OCI-LY3 (cell line): ENCODE results near the gene U2SURP.

Experiments used
- EZH2phosphoT487 ChIP-seq: fragments of 200-600 bp; shearing (Covaris generic); IDR thresholded peaks from 2 replicates; pipeline ENCODE4 v1.6.1; 2018; ENCODE audit warnings: antibody characterized with exemption, mixed run types, low read depth
- TF ChIP-seq, protein P1 (sequence below): fragments of 200-600, 300-600 bp; sonication (generic); IDR thresholded peaks from 2 replicates; pipeline ENCODE4 v1.5.1; 2014; ENCODE audit warnings: antibody characterized with exemption, low read length, low read depth

- TF ChIP-seq, protein P1, sequence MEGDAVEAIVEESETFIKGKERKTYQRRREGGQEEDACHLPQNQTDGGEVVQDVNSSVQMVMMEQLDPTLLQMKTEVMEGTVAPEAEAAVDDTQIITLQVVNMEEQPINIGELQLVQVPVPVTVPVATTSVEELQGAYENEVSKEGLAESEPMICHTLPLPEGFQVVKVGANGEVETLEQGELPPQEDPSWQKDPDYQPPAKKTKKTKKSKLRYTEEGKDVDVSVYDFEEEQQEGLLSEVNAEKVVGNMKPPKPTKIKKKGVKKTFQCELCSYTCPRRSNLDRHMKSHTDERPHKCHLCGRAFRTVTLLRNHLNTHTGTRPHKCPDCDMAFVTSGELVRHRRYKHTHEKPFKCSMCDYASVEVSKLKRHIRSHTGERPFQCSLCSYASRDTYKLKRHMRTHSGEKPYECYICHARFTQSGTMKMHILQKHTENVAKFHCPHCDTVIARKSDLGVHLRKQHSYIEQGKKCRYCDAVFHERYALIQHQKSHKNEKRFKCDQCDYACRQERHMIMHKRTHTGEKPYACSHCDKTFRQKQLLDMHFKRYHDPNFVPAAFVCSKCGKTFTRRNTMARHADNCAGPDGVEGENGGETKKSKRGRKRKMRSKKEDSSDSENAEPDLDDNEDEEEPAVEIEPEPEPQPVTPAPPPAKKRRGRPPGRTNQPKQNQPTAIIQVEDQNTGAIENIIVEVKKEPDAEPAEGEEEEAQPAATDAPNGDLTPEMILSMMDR = no peak
- no peak for TF ChIP-seq EZH2phosphoT487
These were observed 61.6 kb downstream of the U2SURP start for GRCh38 chr3:143063018-143063417.
